Mesenchymal stem cell (in vitro differentiated cells and primary cell): ENCODE results near the gene PCED1B.

Experiments
- DNase-seq: peaks from one replicate; pipeline ENCODE4 v3.0.0-alpha.2; 2013
- H2AFZ ChIP-seq: one replicate; pipeline ENCODE4 v1.6.1; 2013; ENCODE audit warnings: low read depth, mild to moderate bottlenecking, control low read depth, inconsistent platforms, low read length, moderate library complexity
- H2AK5ac ChIP-seq: 2 replicates; pipeline ENCODE4 v1.6.1; 2013; ENCODE audit warnings: low read length, moderate library complexity, mild to moderate bottlenecking, inconsistent platforms; ENCODE audit not compliant: severe bottlenecking
- H2BK120ac ChIP-seq: one replicate; pipeline ENCODE4 v1.6.1; 2013; ENCODE audit warnings: low read depth, mild to moderate bottlenecking, inconsistent platforms, low read length, moderate library complexity
- H2BK12ac ChIP-seq, 2 experiments: one replicate each; pipeline ENCODE4 v1.6.1; 2013; ENCODE audit warnings: inconsistent platforms in 2 of 2, low read length in 2 of 2, mild to moderate bottlenecking in 2 of 2, moderate library complexity in 2 of 2, control low read depth in 1 of 2
- H2BK15ac ChIP-seq: one replicate; pipeline ENCODE4 v1.6.1; 2013; ENCODE audit warnings: mild to moderate bottlenecking, low read depth, inconsistent platforms; ENCODE audit not compliant: poor library complexity, severe bottlenecking
- H2BK5ac ChIP-seq: 2 replicates; pipeline ENCODE4 v1.6.1; 2013; ENCODE audit warnings: low read depth, mild to moderate bottlenecking, low read length, control low read depth, inconsistent platforms; ENCODE audit not compliant: poor library complexity, severe bottlenecking
- H3K14ac ChIP-seq, 2 experiments: one replicate each; pipeline ENCODE4 v1.6.1; 2013; ENCODE audit warnings: inconsistent platforms in 2 of 2, low read length in 2 of 2, control low read depth in 1 of 2, mild to moderate bottlenecking in 1 of 2, moderate library complexity in 1 of 2
- H3K18ac ChIP-seq, 2 experiments: one replicate each; pipeline ENCODE4 v1.6.1; 2013; ENCODE audit warnings: inconsistent platforms in 2 of 2, low read length in 2 of 2, control low read depth in 1 of 2, low read depth in 1 of 2, mild to moderate bottlenecking in 1 of 2
- H3K23ac ChIP-seq, 2 experiments: one replicate each; pipeline ENCODE4 v1.6.1; 2013; ENCODE audit warnings: inconsistent platforms in 2 of 2, low read length in 2 of 2, mild to moderate bottlenecking in 2 of 2, moderate library complexity in 2 of 2, control low read depth in 1 of 2
- H3K27ac ChIP-seq: 2 replicates; pipeline ENCODE4 v1.5.1; 2013; ENCODE audit warnings: mild to moderate bottlenecking, moderate library complexity, low read length, control low read depth, inconsistent platforms; ENCODE audit not compliant: poor library complexity, severe bottlenecking
- H3K27me3 ChIP-seq, 2 experiments: 2 replicates each; pipeline versions ENCODE4 v1.6.1 to v1.7.0; 2013; ENCODE audit warnings: low read length in 2 of 2, mild to moderate bottlenecking in 2 of 2, moderate library complexity in 2 of 2, control low read depth in 1 of 2, inconsistent platforms in 1 of 2; ENCODE audit not compliant: control insufficient read depth in 1 of 2, insufficient read depth in 1 of 2
- H3K36me3 ChIP-seq, 2 experiments: 2 replicates each; pipeline versions ENCODE4 v1.6.1 to v1.7.0; 2013; ENCODE audit warnings: low read length in 2 of 2, control low read depth in 1 of 2, inconsistent platforms in 1 of 2, low read depth in 1 of 2, mild to moderate bottlenecking in 1 of 2; ENCODE audit not compliant: insufficient read depth in 2 of 2, control insufficient read depth in 1 of 2
- H3K4ac ChIP-seq, 2 experiments: one replicate each; pipeline ENCODE4 v1.6.1; 2013; ENCODE audit warnings: inconsistent platforms in 2 of 2, low read length in 2 of 2, mild to moderate bottlenecking in 2 of 2, moderate library complexity in 2 of 2, control low read depth in 1 of 2, low read depth in 1 of 2
- H3K4me1 ChIP-seq: 2 replicates; pipeline ENCODE4 v1.6.1; 2013; ENCODE audit warnings: low read depth, low read length, control low read depth; ENCODE audit not compliant: control insufficient read depth, insufficient read depth
- H3K4me2 ChIP-seq: 2 replicates; pipeline ENCODE4 v1.6.1; 2013; ENCODE audit warnings: low read length, mild to moderate bottlenecking, inconsistent platforms; ENCODE audit not compliant: poor library complexity, severe bottlenecking
- H3K4me3 ChIP-seq, 2 experiments: 2 replicates each; pipeline versions ENCODE4 v1.5.1 to v1.7.0; 2013; ENCODE audit warnings: low read length in 2 of 2, mild to moderate bottlenecking in 2 of 2, control low read depth in 1 of 2, low read depth in 1 of 2; ENCODE audit not compliant: insufficient read depth in 1 of 2
- H3K79me1 ChIP-seq: replicated peaks from 2 replicates; pipeline ENCODE4 v1.6.1; 2013; ENCODE audit warnings: mild to moderate bottlenecking, control low read depth, low read length, inconsistent platforms; ENCODE audit not compliant: poor library complexity, severe bottlenecking
- H3K9ac ChIP-seq: 2 replicates; pipeline ENCODE4 v1.7.0; 2013; ENCODE audit warnings: mild to moderate bottlenecking, low read length, moderate library complexity
- H3K9me3 ChIP-seq: 2 replicates; pipeline ENCODE4 v1.7.0; 2013; ENCODE audit warnings: mild to moderate bottlenecking, low read length; ENCODE audit not compliant: control insufficient read depth
- H4K8ac ChIP-seq: one replicate; pipeline ENCODE4 v1.6.1; 2013; ENCODE audit warnings: inconsistent platforms, mild to moderate bottlenecking, low read length, moderate library complexity
- H4K91ac ChIP-seq: one replicate; pipeline ENCODE4 v1.6.1; 2013; ENCODE audit warnings: mild to moderate bottlenecking, low read length, inconsistent platforms
- WGBS: methylation state at CpG from one replicate; pipeline ENCODE4 v1.1.7; 2013; ENCODE audit warnings: mixed read lengths; 5-methylcytosine and 5-hydroxymethylcytosine counted together

Gene PCED1B

DNA sequence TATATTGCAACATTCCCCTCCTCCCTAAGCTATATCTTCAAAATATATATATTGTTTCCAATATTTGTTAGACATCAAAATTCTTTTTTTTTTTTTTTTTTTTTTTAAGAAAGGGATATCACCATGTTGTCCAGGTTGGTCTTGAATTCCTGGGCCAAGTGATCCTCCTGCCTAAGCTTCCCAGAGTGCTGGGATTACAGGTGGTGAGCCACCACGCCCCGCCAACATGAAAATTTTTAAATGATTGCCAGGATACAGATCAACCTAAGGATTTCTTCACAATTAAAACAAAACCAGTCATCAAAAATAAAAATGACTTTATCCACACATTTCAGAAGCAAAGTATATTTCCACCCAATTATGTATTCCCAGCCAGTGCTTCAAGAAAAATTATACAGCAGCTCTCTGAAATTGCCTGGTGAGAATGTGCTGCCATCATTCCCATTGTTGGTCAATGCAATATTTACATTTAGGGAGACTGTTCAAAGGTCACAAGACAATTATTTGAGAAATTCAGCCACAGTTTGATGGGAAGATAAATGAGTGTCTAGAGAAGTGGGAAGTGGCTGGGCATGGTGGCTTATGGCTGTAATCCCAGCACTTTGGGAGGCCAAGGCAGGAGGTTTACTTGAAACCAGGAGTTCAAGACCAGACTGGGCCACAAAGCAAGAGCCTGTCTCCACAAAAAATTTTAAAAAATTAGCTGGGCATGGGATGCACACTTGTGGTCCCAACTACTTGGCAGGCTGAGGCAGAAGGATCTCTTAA, 142.0 kb downstream of the PCED1B start:
- 100% methylated on average over 2 of the region's 2 CpGs for WGBS
- no peak overlapping the region for H3K14ac ChIP-seq
- H3K36me3 ChIP-seq, result peaks cover 0 to 3% of the 10 kb centered on the region in 2 experiments
- no peak overlapping the region for H3K27ac ChIP-seq
- H3K4me1 ChIP-seq, result peaks cover 4% of the 10 kb centered on the region
- H3K27me3 ChIP-seq, result no peaks in the 10 kb centered on the region
- H2BK5ac ChIP-seq, result no peak overlapping the region
- peak overlapping the region in 1 of 2 experiments; percentile 2 for H3K18ac ChIP-seq
- H2BK15ac ChIP-seq, result no peak overlapping the region
- no peak overlapping the region for H3K4me2 ChIP-seq
- H4K91ac ChIP-seq, result no peak overlapping the region
- no peak overlapping the region for H3K4ac ChIP-seq
- H3K23ac ChIP-seq, result no peak overlapping the region
- no peaks in the 10 kb centered on the region for H3K79me1 ChIP-seq
- no peak overlapping the region for H4K8ac ChIP-seq
- no peaks in the 10 kb centered on the region for H3K9me3 ChIP-seq
- no peak overlapping the region for H2AFZ ChIP-seq
- H2BK12ac ChIP-seq, result no peak overlapping the region
- H2AK5ac ChIP-seq, result no peak overlapping the region
- no peak overlapping the region for H3K4me3 ChIP-seq
- H3K9ac ChIP-seq, result no peak overlapping the region
- no peak for DNase-seq
- H2BK120ac ChIP-seq, result no peak overlapping the region

DNA sequence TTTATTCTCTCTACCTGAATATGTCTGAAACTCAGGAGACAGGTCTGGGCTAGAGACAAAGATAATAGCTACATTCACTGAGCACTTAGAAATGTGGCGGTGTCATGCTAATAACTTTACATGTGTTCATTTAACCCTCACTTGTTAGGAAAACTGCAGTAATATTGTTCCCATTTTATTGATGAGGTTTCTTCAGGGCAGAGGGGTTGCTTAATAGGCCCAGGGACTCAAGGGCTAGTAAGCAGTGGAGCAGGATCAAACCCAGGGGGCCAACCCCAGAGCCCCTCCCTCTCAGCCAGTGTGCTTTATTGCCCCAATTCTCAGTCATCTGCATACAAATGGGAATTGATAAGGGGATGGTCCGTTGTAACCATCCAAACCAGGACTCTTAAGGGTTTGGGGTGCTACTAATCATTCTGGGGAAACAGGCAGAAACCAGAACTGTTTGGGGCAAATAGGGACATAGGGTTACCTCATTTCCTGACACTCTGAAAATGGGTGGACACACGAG, 143.2 kb downstream of the PCED1B start:
- Histone ChIP-seq H2BK12ac (peak overlapping the region in 1 of 2 experiments; percentile 15), H3K4ac (no peak overlapping the region), H3K4me1 (peaks cover 4% of the 10 kb centered on the region), H3K9ac (no peak overlapping the region), H3K4me2 (no peak overlapping the region), H2AK5ac (no peak overlapping the region), H2BK120ac (no peak overlapping the region), H3K79me1 (no peaks in the 10 kb centered on the region), H3K14ac (no peak overlapping the region), H3K18ac (no peak overlapping the region), H3K23ac (no peak overlapping the region), H3K27ac (no peak overlapping the region), H3K9me3 (no peaks in the 10 kb centered on the region), H3K36me3 (peaks cover 0 to 8% of the 10 kb centered on the region in 2 experiments), H3K4me3 (no peak overlapping the region), H4K91ac (no peak overlapping the region), H2BK15ac (no peak overlapping the region), H2BK5ac (no peak overlapping the region), H3K27me3 (no peaks in the 10 kb centered on the region), H4K8ac (peak overlapping the region; percentile 8), H2AFZ (no peak overlapping the region)
- WGBS, result 30% methylated on average over 2 of the region's 3 CpGs
- no peak for DNase-seq

DNA sequence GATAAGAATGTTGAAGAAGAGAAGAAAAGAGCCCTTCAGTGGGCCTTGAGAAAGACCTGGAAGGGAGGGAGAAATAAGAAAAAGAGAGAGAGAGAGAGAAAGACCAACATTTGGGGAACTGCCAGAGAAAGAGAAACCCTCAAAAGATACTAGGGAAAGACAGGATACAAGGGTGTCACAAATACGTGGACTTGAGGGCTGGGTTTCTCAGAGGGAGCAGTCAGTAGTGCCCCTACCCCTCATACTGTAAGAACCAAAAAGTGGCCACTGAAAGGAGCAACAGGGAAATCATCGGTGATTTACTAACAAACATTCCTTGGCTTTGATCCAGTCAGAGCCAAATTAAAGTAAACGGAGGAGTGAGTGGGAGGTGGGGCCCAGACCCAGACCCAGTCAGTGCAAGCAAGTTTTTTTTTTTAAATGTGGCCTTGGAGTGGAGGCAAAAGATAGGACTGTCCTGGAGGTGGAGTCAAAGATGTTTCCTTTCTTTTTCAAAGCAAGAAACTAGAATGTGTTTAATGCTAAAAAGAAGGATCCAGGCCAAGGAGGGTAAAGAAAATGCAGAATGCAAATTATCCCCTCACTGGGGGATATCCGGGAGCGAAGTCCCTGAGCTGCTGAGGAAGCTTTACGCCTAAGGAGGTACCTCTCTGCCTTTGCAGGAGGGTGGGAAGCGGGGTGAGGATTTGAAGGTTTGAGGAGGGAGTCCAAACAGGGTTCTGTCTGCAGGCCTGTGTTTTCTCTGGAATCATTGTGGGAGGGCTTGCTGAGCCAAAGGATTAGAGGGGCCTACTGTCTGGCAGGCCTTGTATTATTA, 143.8 kb downstream of the PCED1B start:
- Histone ChIP-seq H3K4me1 (peaks cover 4% of the 10 kb centered on the region), H3K9me3 (no peaks in the 10 kb centered on the region), H3K27me3 (no peaks in the 10 kb centered on the region), H3K79me1 (no peaks in the 10 kb centered on the region), H2BK120ac (peak overlapping the region; percentile 62), H3K4ac (peak overlapping the region; percentile 53 to 67), H3K23ac (no peak overlapping the region), H4K91ac (no peak overlapping the region), H3K18ac (peak overlapping the region; percentile 37 to 87), H3K36me3 (peaks cover 0 to 7% of the 10 kb centered on the region in 2 experiments), H2BK5ac (no peak overlapping the region), H3K4me3 (no peak overlapping the region), H3K4me2 (no peak overlapping the region), H3K9ac (peak overlapping the region; percentile 13), H4K8ac (peak overlapping the region; percentile 87), H2BK15ac (no peak overlapping the region), H2BK12ac (peak overlapping the region in 1 of 2 experiments; percentile 77), H3K27ac (no peak overlapping the region), H3K14ac (no peak overlapping the region), H2AFZ (peak overlapping the region; percentile 85), H2AK5ac (no peak overlapping the region)
- 33% methylated on average over 7 of the region's 7 CpGs for WGBS
- peak; percentile 34 for DNase-seq

DNA sequence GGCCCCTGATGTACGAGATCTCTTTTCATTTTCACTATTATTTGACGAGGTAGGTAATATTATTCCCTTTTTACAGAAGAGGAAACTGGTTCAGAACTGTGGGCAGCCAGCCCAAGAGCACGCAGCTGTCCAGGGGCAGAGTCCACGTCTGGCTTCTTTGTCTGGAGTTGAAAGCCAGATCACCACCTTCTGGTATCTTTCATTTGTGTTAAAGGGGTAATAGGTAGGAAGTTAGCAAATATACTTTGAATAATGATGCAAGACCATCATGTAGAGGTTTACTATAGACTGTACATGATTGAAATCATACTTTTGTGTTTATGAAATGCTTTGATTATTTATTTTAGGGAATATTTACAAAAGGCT, 144.4 kb downstream of the PCED1B start:
- H2BK15ac ChIP-seq, result no peak overlapping the region
- H2BK120ac ChIP-seq, result peak overlapping the region; percentile 62
- no peaks in the 10 kb centered on the region for H3K27me3 ChIP-seq
- H2AFZ ChIP-seq, result no peak overlapping the region
- peak overlapping the region in 1 of 2 experiments; percentile 87 for H3K18ac ChIP-seq
- no peak overlapping the region for H3K27ac ChIP-seq
- no peak overlapping the region for H2BK5ac ChIP-seq
- peak; percentile 32 for DNase-seq
- H4K91ac ChIP-seq, result no peak overlapping the region
- H3K14ac ChIP-seq, result no peak overlapping the region
- peak overlapping the region; percentile 8 for H4K8ac ChIP-seq
- no peak overlapping the region for H2AK5ac ChIP-seq
- H3K79me1 ChIP-seq, result no peaks in the 10 kb centered on the region
- peaks cover 0 to 5% of the 10 kb centered on the region in 2 experiments for H3K36me3 ChIP-seq
- H3K4me1 ChIP-seq, result peaks cover 3% of the 10 kb centered on the region
- H3K4ac ChIP-seq, result peak overlapping the region; percentile 53 to 67
- H3K9me3 ChIP-seq, result no peaks in the 10 kb centered on the region
- H3K4me2 ChIP-seq, result no peak overlapping the region
- no peak overlapping the region for H3K23ac ChIP-seq
- H3K9ac ChIP-seq, result peak overlapping the region; percentile 13
- no peak overlapping the region for H2BK12ac ChIP-seq
- WGBS, result 43% methylated on average over 3 of the region's 4 CpGs
- H3K4me3 ChIP-seq, result no peak overlapping the region
